ENCODE results near the gene MICAL2. TPM values are rescaled to one million over a fixed set of nuclear protein-coding genes. Genes with fewer than 3 reads are reported as not detected.

Gene MICAL2
- total RNA-seq, 1 donor from 2014 or later, result 21.7 TPM

DNA sequence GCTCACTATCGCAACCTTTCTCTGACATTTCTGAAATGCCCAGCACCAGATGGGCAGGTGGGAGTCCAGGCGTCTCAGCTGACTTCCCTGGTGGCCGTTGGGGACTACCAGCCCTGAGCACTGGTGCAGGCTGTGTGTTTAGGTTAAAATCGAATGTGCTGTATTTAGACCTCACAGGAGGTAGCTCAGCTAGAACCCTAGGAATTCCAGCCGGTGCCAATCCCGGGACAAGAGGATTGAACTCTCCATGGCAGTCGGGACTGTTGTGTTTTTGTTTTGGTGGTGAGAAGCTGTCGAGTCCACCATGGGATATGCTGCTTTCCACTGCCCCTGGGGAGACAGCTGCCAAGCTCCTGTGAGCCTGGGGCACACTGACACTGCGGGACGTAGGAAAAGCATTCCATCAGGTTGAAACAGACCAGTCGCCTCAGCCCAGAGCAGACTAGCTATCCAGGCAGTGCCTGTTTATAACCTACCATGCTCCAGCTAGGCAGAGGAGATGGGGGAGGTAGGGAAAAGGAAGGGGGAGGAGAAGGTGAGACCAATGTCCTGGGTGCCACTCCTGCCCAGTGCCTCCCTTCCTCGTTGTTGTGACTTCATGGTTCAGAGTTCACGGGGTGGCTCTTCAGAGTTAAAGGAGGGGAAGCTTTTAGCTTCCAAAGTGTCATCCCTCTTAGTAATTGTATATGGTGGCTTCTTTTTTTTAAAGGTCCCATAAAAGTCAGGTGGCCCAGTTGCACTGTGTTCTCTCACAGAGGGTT, 53.0 kb downstream of the MICAL2 start:
- Mint-ChIP-seq H3K27me3 (ENCODE audit: unreplicated experiment) (peaks cover 8% of the 10 kb centered on the region), H3K36me3 (ENCODE audit: low read depth, unreplicated experiment) (no peaks in the 10 kb centered on the region), H3K27ac (ENCODE audit: unreplicated experiment) (no peak overlapping the region), H3K4me1 (ENCODE audit: unreplicated experiment) (no peaks in the 10 kb centered on the region), H3K9me3 (ENCODE audit: unreplicated experiment) (no peaks in the 10 kb centered on the region), H3K4me3 (ENCODE audit: unreplicated experiment) (no peak overlapping the region)
- TF ChIP-seq, protein P1, sequence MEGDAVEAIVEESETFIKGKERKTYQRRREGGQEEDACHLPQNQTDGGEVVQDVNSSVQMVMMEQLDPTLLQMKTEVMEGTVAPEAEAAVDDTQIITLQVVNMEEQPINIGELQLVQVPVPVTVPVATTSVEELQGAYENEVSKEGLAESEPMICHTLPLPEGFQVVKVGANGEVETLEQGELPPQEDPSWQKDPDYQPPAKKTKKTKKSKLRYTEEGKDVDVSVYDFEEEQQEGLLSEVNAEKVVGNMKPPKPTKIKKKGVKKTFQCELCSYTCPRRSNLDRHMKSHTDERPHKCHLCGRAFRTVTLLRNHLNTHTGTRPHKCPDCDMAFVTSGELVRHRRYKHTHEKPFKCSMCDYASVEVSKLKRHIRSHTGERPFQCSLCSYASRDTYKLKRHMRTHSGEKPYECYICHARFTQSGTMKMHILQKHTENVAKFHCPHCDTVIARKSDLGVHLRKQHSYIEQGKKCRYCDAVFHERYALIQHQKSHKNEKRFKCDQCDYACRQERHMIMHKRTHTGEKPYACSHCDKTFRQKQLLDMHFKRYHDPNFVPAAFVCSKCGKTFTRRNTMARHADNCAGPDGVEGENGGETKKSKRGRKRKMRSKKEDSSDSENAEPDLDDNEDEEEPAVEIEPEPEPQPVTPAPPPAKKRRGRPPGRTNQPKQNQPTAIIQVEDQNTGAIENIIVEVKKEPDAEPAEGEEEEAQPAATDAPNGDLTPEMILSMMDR (IDR thresholded peaks at IDR 0.05; ENCODE audit: unreplicated experiment), result no peak
- no peak for DNase-seq (ENCODE audit: low spot score)

DNA sequence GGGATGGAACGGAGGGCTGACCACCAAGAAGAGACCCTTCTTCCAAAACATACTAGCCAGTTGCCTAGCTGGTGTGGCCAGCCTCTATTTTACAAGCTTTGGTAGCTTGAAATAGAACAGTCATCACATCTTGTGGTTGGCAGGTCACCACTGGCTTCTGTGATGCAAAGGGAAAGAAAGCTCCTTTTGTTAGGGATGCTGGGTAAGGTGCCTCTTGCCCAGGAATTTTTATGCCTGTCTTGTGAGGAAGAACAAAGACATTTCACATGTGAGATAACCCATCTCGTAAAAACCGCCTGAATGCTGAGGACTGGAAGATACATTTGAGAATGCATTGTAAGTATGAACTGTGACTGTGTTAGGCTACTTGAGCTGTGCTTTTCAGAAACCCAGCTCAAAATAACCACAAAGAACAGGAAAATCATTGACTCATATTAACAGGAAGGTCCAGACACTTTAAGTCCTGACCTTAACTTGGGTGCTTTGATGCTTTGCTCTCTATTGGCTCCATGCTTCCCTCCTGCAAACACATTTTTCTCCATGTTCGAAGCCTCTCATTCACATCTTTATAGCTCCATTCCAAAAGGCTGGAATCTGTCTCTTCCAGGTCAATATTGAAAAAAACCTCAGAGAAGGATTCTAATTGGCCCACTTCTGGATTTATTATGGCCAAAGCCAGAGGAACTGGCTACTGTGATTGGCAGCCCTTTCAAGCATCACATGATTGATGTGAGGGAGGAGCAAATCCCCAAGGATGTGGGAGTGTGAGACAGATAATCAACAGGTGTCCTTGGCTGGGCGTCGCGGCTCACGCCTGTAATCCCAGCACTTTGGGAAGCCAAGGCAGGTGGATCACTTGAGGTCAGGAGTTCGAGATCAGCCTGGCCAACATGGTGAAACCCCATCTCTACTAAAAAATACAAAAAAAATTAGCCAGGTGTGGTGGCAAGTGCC, 53.9 kb downstream of the MICAL2 start:
- Mint-ChIP-seq H3K36me3 (ENCODE audit: low read depth, unreplicated experiment) (no peaks in the 10 kb centered on the region), H3K27me3 (ENCODE audit: unreplicated experiment) (peaks cover 8% of the 10 kb centered on the region), H3K4me1 (ENCODE audit: unreplicated experiment) (no peaks in the 10 kb centered on the region), H3K9me3 (ENCODE audit: unreplicated experiment) (no peaks in the 10 kb centered on the region), H3K4me3 (ENCODE audit: unreplicated experiment) (no peak overlapping the region), H3K27ac (ENCODE audit: unreplicated experiment) (no peak overlapping the region)
- TF ChIP-seq, protein P1 (IDR thresholded peaks at IDR 0.05; ENCODE audit: unreplicated experiment), result no peak
- DNase-seq (ENCODE audit: low spot score), result no peak

DNA sequence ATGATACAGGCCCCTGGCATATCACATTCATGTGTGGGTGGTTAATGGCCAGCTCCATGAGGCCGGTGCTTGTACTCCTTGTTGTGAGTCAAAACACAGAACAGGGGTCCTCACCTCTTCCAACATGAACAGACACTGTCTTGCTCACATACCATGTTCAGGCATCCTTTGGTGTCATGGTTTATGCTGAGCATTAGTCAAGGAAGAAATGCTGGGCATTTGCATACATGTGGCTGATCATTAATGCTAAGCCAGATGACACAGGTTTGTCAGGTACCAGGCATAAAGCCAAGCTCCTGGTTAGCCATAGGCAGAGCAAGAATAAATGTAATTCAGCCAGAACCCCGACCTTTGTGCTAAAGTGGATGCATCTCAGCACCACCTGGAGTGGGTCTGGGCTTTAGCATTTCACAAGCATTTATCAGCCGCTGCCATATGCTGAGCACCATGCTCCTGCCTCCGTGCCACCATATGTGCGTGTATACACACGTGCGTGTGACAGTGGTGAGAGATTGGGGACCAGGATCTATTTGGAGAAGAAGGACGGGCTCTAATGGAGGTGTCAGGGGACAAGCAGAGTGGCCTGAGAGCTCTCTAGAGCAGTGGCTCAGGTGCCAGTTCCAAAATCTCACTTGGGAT, 55.0 kb downstream of the MICAL2 start:
- Mint-ChIP-seq H3K27ac (ENCODE audit: unreplicated experiment) (no peak overlapping the region), H3K4me1 (ENCODE audit: unreplicated experiment) (no peaks in the 10 kb centered on the region), H3K4me3 (ENCODE audit: unreplicated experiment) (no peak overlapping the region)

DNA sequence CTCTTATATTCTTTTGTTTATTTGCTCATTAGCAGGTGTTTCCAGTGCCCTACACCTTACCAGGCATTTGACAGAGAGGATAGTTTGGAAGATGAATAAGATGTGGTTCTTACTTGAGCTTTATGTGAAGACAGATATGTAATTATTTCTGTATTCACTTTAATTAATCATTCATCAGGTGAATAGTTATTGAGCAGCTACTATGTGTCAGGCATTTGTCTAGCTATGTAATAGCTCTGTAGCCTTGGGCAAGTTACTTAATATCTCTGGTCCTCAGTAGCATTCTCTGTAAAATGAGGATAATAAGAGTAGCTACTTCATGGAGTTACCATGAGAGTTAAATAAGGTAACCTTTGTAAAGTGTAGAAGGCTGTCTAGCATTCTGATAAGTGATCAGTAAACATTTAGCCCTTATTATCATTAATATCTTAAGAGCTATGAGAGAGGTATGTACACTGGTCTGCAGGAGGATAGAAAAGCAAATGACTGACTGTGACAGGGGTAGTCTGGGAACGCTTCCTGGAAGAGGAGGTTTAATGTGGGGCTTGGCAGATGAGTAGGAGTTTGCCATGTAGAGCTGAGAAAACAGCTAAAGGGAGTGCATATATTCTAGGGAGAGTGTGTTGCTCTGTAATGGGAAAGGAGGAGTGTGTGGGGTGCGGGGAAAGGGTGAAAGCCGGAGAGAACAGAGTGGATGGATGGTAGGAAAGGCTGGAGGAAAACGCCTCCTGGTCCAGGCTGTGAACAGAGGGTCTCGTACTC, 56.1 kb downstream of the MICAL2 start:
- H3K27me3 Mint-ChIP-seq (ENCODE audit: unreplicated experiment), result peaks cover 4% of the 10 kb centered on the region
- H3K4me1 Mint-ChIP-seq (ENCODE audit: unreplicated experiment), result no peaks in the 10 kb centered on the region
- no peak overlapping the region for H3K4me3 Mint-ChIP-seq (ENCODE audit: unreplicated experiment)
- DNase-seq (ENCODE audit: low spot score), result no peak
- H3K27ac Mint-ChIP-seq (ENCODE audit: unreplicated experiment), result no peak overlapping the region
- TF ChIP-seq, protein P1 (IDR thresholded peaks at IDR 0.05; ENCODE audit: unreplicated experiment), result no peak
- H3K36me3 Mint-ChIP-seq (ENCODE audit: low read depth, unreplicated experiment), result no peaks in the 10 kb centered on the region
- H3K9me3 Mint-ChIP-seq (ENCODE audit: unreplicated experiment), result no peaks in the 10 kb centered on the region

More for the DNA sequence above, 55.0 kb downstream of the MICAL2 start:
- Mint-ChIP-seq H3K9me3 (ENCODE audit: unreplicated experiment) (no peaks in the 10 kb centered on the region), H3K36me3 (ENCODE audit: low read depth, unreplicated experiment) (no peaks in the 10 kb centered on the region), H3K27me3 (ENCODE audit: unreplicated experiment) (peaks cover 8% of the 10 kb centered on the region)
- TF ChIP-seq, protein P1 (IDR thresholded peaks at IDR 0.05; ENCODE audit: unreplicated experiment), result no peak
- DNase-seq (ENCODE audit: low spot score), result no peak
